Ovary (tissue), 3 donors: ENCODE data around the gene ABCB6.

ENCODE experiments used
- CTCF ChIP-seq, 3 donors: fragments of 450-650 bp in 2 of 3; fragments of 200-600 bp in 1 of 3; IDR thresholded peaks; one replicate each; pipeline versions ENCODE4 v1.5.1 to v1.8.0; 2016 to 2022; ENCODE audit warnings: antibody characterized with exemption in 3 of 3, mild to moderate bottlenecking in 1 of 3
- EP300 ChIP-seq: sonication (generic); formaldehyde crosslinking; IDR thresholded peaks from one replicate; pipeline ENCODE4 v1.6.1; 2017; ENCODE audit warnings: antibody characterized with exemption
- POLR2A ChIP-seq: fragments of 450-650 bp; IDR thresholded peaks from one replicate; pipeline ENCODE4 v1.6.1; 2017; ENCODE audit warnings: antibody characterized with exemption, mild to moderate bottlenecking, moderate library complexity
- donor health status: DM: no; HTN: no; CAD: no.

- TF ChIP-seq EP300 (no peak), CTCF (IDR thresholded peaks at IDR 0.05) (no peak), POLR2A (no peak)
These were observed 42.6 kb downstream of the ABCB6 start for GRCh38 chr2:219175928-219176817.
